Measurements from ENCODE around the gene MMP11.

MMP11 gene

DNA sequence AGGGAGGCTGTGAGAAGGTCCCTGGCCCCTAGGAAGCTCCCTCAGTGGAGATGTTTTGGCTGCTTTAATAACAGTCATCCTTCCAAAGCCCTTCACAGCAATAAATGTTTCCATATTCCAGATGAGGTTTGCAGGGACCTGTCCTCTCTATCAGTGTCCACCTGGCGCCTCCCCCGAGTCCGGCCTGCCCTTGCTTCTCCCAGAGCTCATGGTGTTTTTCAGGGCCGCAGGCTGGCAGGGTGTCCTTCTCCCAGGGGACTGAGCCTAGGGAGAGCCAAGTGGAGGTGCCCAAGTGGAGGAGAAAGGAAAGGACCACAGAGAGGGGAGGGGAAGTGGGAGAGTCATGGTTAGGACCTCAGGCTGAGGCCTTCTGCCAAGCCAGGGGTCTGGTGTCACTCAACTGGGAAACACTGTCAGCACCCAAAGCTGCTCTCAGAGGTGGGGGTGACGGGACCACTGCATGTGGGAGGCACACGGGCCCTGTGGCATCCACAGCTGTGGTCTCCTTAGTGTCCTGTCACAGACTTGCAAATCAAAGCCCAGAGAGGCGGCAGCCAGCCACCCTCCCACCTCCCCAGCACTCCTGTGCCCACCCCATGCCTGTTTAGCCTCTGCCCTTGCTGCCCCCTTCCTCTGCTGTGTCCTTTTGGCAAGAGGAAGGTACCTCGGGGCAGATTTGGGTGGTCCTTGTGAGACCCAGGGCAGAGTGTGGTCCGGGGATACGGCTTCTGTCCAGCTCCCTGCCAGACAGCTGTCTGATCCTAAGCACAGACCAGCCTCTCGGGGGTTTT lies 59.8 kb downstream of the MMP11 start:
- no peak for DNase-seq

DNA sequence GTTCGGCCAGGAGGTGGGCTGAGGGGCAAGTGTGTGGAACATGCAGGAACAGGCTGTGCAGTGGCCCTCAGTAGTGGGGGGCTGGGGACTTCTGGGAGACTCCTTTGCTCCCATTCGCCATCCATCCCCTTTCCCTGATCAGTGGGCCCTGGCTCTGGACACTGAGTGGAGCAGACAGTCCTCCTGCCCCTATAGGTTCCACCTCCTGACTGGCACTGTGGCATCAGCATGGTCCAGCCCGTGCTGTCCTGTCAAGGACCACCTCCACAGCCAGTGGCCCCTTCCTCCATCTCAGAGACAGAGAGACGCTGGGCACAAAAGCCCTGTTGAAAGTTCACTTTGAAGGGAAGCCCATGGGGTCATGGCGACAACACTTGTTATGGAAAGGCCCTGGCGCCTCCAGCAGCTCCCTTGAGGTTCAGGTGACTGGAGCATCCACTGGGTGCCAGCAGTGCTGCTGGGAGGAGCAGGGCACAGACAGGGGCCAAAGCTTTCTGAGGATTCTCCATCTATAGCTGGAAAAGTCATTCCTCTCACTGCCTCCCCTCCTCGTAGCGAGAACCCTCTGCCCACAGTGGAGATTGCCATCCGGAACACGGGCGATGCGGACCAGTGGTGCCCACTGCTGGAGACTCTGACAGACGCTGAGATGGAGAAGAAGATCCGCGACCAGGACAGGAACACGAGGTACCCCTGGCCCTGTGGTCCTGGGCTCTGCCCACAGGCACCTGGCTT lies 60.5 kb downstream of the MMP11 start:
- no peak for DNase-seq
